GM12865 (cell line): ENCODE data around the gene CFAP61.

ENCODE experiments used
- DNase-seq: peaks from one replicate; pipeline ENCODE4 v3.0.0; 2010; ENCODE audit warnings: low read depth
- H3K4me3 ChIP-seq: 2 replicates; pipeline ENCODE4 v1.5.1; 2011; ENCODE audit warnings: mild to moderate bottlenecking, low read depth, low read length, control low read depth
- CTCF ChIP-seq: IDR thresholded peaks from 2 replicates; pipeline ENCODE4 v1.5.1; 2011; ENCODE audit warnings: low read length, control low read depth, low read depth, inconsistent platforms; ENCODE audit not compliant: insufficient read depth; ENCODE audit errors: missing control alignments

The CFAP61 gene

GRCh38 chr20:20366876-20367574 lies 314.7 kb downstream of the CFAP61 start:
- TF ChIP-seq CTCF = no peak
- no peak for DNase-seq
- H3K4me3 ChIP-seq = no peak overlapping the region

- H3K4me3 ChIP-seq = no peak within 1 kb of the TSS; the same call in 1 of the 2 replicates
- no peak for DNase-seq
Observed at GRCh38 chr20:20367575-20368417, 315.5 kb downstream of the CFAP61 start, which contains the start of gene INSM1. INSM1 (plus strand) TSS chr20:20368104; CDS start chr20:20368268, 164 bp downstream.

DNA sequence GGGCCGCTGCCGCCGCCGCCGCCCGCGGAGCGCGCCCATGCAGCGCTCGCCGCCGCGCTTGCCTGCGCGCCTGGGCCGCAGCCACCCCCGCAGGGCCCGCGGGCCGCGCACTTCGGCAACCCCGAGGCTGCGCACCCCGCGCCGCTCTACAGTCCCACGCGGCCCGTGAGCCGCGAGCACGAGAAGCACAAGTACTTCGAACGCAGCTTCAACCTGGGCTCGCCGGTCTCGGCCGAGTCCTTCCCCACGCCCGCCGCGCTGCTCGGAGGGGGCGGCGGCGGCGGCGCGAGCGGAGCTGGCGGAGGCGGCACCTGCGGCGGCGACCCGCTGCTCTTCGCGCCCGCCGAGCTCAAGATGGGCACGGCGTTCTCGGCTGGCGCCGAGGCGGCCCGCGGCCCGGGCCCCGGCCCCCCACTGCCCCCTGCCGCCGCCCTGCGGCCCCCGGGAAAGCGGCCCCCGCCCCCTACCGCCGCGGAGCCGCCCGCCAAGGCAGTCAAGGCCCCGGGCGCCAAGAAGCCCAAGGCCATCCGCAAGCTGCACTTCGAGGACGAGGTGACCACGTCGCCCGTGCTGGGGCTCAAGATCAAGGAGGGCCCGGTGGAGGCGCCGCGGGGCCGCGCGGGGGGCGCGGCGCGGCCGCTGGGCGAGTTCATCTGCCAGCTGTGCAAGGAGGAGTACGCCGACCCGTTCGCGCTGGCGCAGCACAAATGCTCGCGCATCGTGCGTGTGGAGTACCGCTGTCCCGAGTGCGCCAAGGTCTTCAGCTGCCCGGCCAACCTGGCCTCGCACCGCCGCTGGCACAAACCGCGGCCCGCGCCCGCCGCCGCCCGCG lies 316.3 kb downstream of the CFAP61 start:
- TF ChIP-seq CTCF = no peak
- no peak for DNase-seq
- H3K4me3 ChIP-seq = no peak overlapping the region; the same call in 1 of the 2 replicates

More at GRCh38 chr20:20367575-20368417, 315.5 kb downstream of the CFAP61 start, which contains the start of gene INSM1:
- no peak for TF ChIP-seq CTCF

DNA sequence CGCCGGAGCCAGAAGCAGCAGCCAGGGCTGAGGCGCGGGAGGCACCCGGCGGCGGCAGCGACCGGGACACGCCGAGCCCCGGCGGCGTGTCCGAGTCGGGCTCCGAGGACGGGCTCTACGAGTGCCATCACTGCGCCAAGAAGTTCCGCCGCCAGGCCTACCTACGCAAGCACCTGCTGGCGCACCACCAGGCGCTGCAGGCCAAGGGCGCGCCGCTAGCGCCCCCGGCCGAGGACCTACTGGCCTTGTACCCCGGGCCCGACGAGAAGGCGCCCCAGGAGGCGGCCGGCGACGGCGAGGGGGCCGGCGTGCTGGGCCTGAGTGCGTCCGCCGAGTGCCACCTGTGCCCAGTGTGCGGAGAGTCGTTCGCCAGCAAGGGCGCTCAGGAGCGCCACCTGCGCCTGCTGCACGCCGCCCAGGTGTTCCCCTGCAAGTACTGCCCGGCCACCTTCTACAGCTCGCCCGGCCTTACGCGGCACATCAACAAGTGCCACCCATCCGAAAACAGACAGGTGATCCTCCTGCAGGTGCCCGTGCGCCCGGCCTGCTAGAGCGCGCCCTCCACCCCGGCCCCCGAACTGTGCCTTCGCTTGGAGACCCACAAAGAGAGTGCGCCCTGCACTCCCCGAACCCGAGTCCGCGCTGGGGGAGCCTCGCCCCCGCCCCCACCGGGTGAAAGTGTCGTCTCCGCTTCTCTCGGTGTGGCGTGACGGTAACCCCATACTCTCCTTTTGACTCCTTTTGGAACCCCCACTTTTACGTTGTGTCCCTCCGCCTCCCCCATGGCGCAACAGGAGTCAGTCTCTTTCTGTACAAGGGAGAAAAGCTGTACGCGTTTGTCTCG lies 317.1 kb downstream of the CFAP61 start:
- no peak for TF ChIP-seq CTCF
- H3K4me3 ChIP-seq = no peak overlapping the region
- DNase-seq = peak; percentile 49

GRCh38 chr20:20370094-20370575 lies 317.8 kb downstream of the CFAP61 start:
- DNase-seq = no peak
- H3K4me3 ChIP-seq = no peak overlapping the region
- no peak for TF ChIP-seq CTCF

- DNase-seq = no peak
- no peak for TF ChIP-seq CTCF
Observed at GRCh38 chr20:20371083-20371482, 318.8 kb downstream of the CFAP61 start.

More at GRCh38 chr20:20371083-20371482, 318.8 kb downstream of the CFAP61 start:
- H3K4me3 ChIP-seq = no peak overlapping the region
